HCT116 (cell line): ENCODE results near the gene TNFRSF8. TPM values are rescaled to one million over a fixed set of nuclear protein-coding genes. Genes with fewer than 3 reads are reported as not detected.

Source experiments
- ATAC-seq: fragments of 200-7000 bp; cut with Tn5 transposase; 2 replicates; pipeline ENCODE4 v1.9.1; 2020; ENCODE audit warnings: mild to moderate bottlenecking, moderate library complexity
- BruUV-seq: library from RNA; stranded (reverse); fragments of 400-500 nt; replicated peaks from 2 replicates; lab custom pipeline; 2021; lab: Mats Ljungman, UMichigan
- CTCF ChIA-PET: fragments of 300-600 bp; sonication (Branson Sonifier 250); formaldehyde crosslinking; loops from one replicate; lab custom pipeline; 2021; ENCODE audit warnings: antibody characterized with exemption; lab: Charles Lee
- POLR2A ChIA-PET: fragments of 300-600, 350-600 bp; sonication (Branson Sonifier 250); formaldehyde crosslinking; loops from one replicate; lab custom pipeline; 2021; ENCODE audit warnings: antibody characterized with exemption; lab: Charles Lee
- RAD21 ChIA-PET, 2 experiments: fragments of 300-600 bp; sonication (Branson Sonifier 250); formaldehyde crosslinking; loops; one replicate each; lab custom pipeline; 2023; ENCODE audit warnings: low total read pairs in 2 of 2; ENCODE audit not compliant: uncharacterized antibody in 2 of 2, unreplicated experiment in 2 of 2, low non-redundant PET in 1 of 2; lab: Charles Lee
- DNase-seq: peaks from one replicate; pipeline ENCODE4 v3.0.0-alpha.2; 2010; ENCODE audit warnings: low read depth, low spot score
- H2AFZ ChIP-seq: fragments of 200-600 bp; shearing (Covaris generic), sonication (generic); 2 replicates; pipeline ENCODE4 v1.6.1; 2017; ENCODE audit warnings: low read depth, mixed run types, mixed read lengths, antibody characterized with exemption, low read length; ENCODE audit not compliant: poor library complexity, severe bottlenecking
- H3K27ac ChIP-seq: 2 replicates; pipeline ENCODE4 v1.5.1; 2012; ENCODE audit warnings: low read depth, low read length
- H3K27me3 ChIP-seq: fragments of 200-600 bp; sonication (generic); 2 replicates; pipeline ENCODE4 v1.6.1; 2016; ENCODE audit warnings: mixed run types, low read length, mixed read lengths; ENCODE audit not compliant: insufficient read depth
- H3K36me3 ChIP-seq, 2 experiments: fragments of 200-500 bp in 1 of 2; fragments of 200-600 bp in 1 of 2; sonication (Bioruptor generic) in 1 of 2; sonication (generic) in 1 of 2; 2 replicates each; pipeline versions ENCODE4 v1.5.1 to v1.6.1; 2014 to 2016; ENCODE audit warnings: low read length in 2 of 2, inconsistent platforms in 1 of 2, mixed read lengths in 1 of 2, mixed run types in 1 of 2; ENCODE audit not compliant: insufficient read depth in 2 of 2, control insufficient read depth in 1 of 2
- H3K4me1 ChIP-seq, 2 experiments: fragments of 200-600 bp in 1 of 2; sonication (generic) in 1 of 2; 2 replicates each; pipeline versions ENCODE4 v1.5.1 to v1.6.1; 2012 to 2017; ENCODE audit warnings: low read length in 2 of 2, inconsistent platforms in 1 of 2, mild to moderate bottlenecking in 1 of 2, mixed read lengths in 1 of 2, mixed run types in 1 of 2, moderate library complexity in 1 of 2; ENCODE audit not compliant: insufficient read depth in 2 of 2, control insufficient read depth in 1 of 2
- H3K4me2 ChIP-seq: fragments of 200-600 bp; sonication (generic); 2 replicates; pipeline ENCODE4 v1.6.1; 2017; ENCODE audit warnings: mixed run types, low read length, mixed read lengths
- H3K4me3 ChIP-seq, 2 experiments: fragments of 200-600 bp in 1 of 2; sonication (generic) in 1 of 2; replicated peaks in 1 of 2; 2 replicates each; pipeline ENCODE4 v1.5.1; 2011 to 2016; ENCODE audit warnings: low read length in 2 of 2, control low read depth in 1 of 2, low read depth in 1 of 2, mild to moderate bottlenecking in 1 of 2, mixed read lengths in 1 of 2, mixed run types in 1 of 2
- H3K79me2 ChIP-seq: fragments of 200-600 bp; sonication (generic); 2 replicates; pipeline ENCODE4 v1.6.1; 2017; ENCODE audit warnings: mild to moderate bottlenecking, mixed run types, low read length, moderate library complexity, mixed read lengths; ENCODE audit not compliant: insufficient read depth
- H3K9ac ChIP-seq: fragments of 200-600 bp; sonication (generic); 2 replicates; pipeline ENCODE4 v1.6.1; 2016; ENCODE audit warnings: low read length, mixed read lengths
- H3K9me2 ChIP-seq: fragments of 200-600 bp; sonication (generic), shearing (Covaris generic); 2 replicates; pipeline ENCODE4 v1.6.1; 2017; ENCODE audit warnings: mixed run types, mild to moderate bottlenecking, moderate library complexity; ENCODE audit not compliant: insufficient read depth
- H3K9me3 ChIP-seq, 2 experiments: fragments of 200-500 bp in 1 of 2; fragments of 200-600 bp in 1 of 2; sonication (Bioruptor generic) in 1 of 2; sonication (generic) in 1 of 2; 2 replicates each; pipeline ENCODE4 v1.6.1; 2014 to 2017; ENCODE audit warnings: low read length in 2 of 2, mixed read lengths in 2 of 2, inconsistent platforms in 1 of 2, low read depth in 1 of 2, mild to moderate bottlenecking in 1 of 2, mixed run types in 1 of 2, moderate library complexity in 1 of 2; ENCODE audit not compliant: control insufficient read depth in 1 of 2, insufficient read depth in 1 of 2
- H4K20me1 ChIP-seq: fragments of 200-600 bp; sonication (generic), shearing (Covaris generic); 2 replicates; pipeline ENCODE4 v1.6.1; 2017; ENCODE audit warnings: mixed run types, mild to moderate bottlenecking, moderate library complexity; ENCODE audit not compliant: insufficient read depth
- CBX3 ChIP-seq: IDR thresholded peaks from 2 replicates; pipeline ENCODE4 v1.6.1; 2012; ENCODE audit warnings: low read depth
- CEBPB ChIP-seq: IDR thresholded peaks from 2 replicates; pipeline ENCODE4 v1.6.1; 2012; ENCODE audit warnings: low read depth
- EGR1 ChIP-seq: IDR thresholded peaks from 2 replicates; pipeline ENCODE4 v1.6.1; 2012; ENCODE audit warnings: low read depth
- ELF1 ChIP-seq: IDR thresholded peaks from 2 replicates; pipeline ENCODE4 v1.6.1; 2012; ENCODE audit warnings: low read depth, borderline replicate concordance
- EZH2 ChIP-seq: fragments of 200-600 bp; sonication (generic); IDR thresholded peaks from 2 replicates; pipeline ENCODE4 v1.6.1; 2017; ENCODE audit warnings: antibody characterized with exemption, mixed run types
- EZH2phosphoT487 ChIP-seq: fragments of 200-600 bp; IDR thresholded peaks from 2 replicates; pipeline ENCODE4 v1.6.1; 2018; ENCODE audit warnings: antibody characterized with exemption, borderline replicate concordance
- FOSL1 ChIP-seq: IDR thresholded peaks from 2 replicates; pipeline ENCODE4 v1.6.1; 2012; ENCODE audit warnings: low read depth
- JUND ChIP-seq: IDR thresholded peaks from 2 replicates; pipeline ENCODE4 v1.6.1; 2012
- POLR2A ChIP-seq: IDR thresholded peaks from 2 replicates; pipeline ENCODE4 v1.7.0; 2011; ENCODE audit warnings: borderline replicate concordance; ENCODE audit not compliant: insufficient read depth, insufficient read length; ENCODE audit errors: extremely low read depth
- POLR2AphosphoS5 ChIP-seq: IDR thresholded peaks from 2 replicates; pipeline ENCODE4 v1.6.1; 2011; ENCODE audit warnings: mild to moderate bottlenecking, low read depth, low read length, moderate library complexity
- RAD21 ChIP-seq: IDR thresholded peaks from 2 replicates; pipeline ENCODE4 v1.6.1; 2012; ENCODE audit warnings: low read depth, mild to moderate bottlenecking
- SIN3A ChIP-seq: IDR thresholded peaks from 2 replicates; pipeline ENCODE4 v1.6.1; 2012; ENCODE audit warnings: low read depth
- SP1 ChIP-seq: IDR thresholded peaks from 2 replicates; pipeline ENCODE4 v1.6.1; 2012; ENCODE audit warnings: low read depth
- SRF ChIP-seq: IDR thresholded peaks from 2 replicates; pipeline ENCODE4 v1.6.1; 2012; ENCODE audit warnings: low read depth
- TCF7L2 ChIP-seq: IDR thresholded peaks from 2 replicates; pipeline ENCODE4 v1.7.0; 2011; ENCODE audit warnings: borderline replicate concordance, inconsistent platforms; ENCODE audit not compliant: insufficient read depth, insufficient read length; ENCODE audit errors: extremely low read depth
- ZFX ChIP-seq: fragments of 450-650 bp; IDR thresholded peaks from 2 replicates; pipeline ENCODE4 v1.6.1; 2017
- ZNF274 ChIP-seq: fragments of 200-500 bp; sonication (Bioruptor generic); IDR thresholded peaks from 2 replicates; pipeline ENCODE4 v1.6.1; 2014; ENCODE audit warnings: mild to moderate bottlenecking, low read depth, low read length, inconsistent platforms
- intact Hi-C: fragments of 100-400 bp; cut with micrococcal nuclease; formaldehyde crosslinking; loops from 2 replicates; pipeline ENCODE4 v1.10.0; 2022
- total RNA-seq: library from RNA; stranded (reverse); gene quantifications from one replicate; pipeline ENCODE4 v1.2.1, GENCODE V29; 2021; ENCODE audit not compliant: unreplicated experiment
- TF ChIP-seq, protein P1 (sequence below): IDR thresholded peaks from 2 replicates; pipeline ENCODE4 v1.6.1; 2012
- TF ChIP-seq, protein P2 (sequence below): IDR thresholded peaks from 2 replicates; pipeline ENCODE4 v1.6.1; 2011; ENCODE audit warnings: mild to moderate bottlenecking, low read length, moderate library complexity; ENCODE audit not compliant: insufficient replicate concordance; ENCODE audit errors: extremely low read depth
- TF ChIP-seq, protein P3 (sequence below), 3 experiments: fragments of 200-600 bp in 1 of 3; sonication (generic) in 1 of 3; IDR thresholded peaks in 2 of 3; conservative IDR thresholded peaks in 1 of 3; 2 replicates each; pipeline ENCODE4 v1.5.1; 2012 to 2017; ENCODE audit warnings: low read depth in 2 of 3, low read length in 2 of 3, antibody characterized with exemption in 1 of 3, borderline replicate concordance in 1 of 3, control low read depth in 1 of 3, mild to moderate bottlenecking in 1 of 3, mixed read lengths in 1 of 3, mixed run types in 1 of 3, moderate library complexity in 1 of 3; ENCODE audit not compliant: insufficient read depth in 1 of 3
- TF ChIP-seq, protein P4 (sequence below): IDR thresholded peaks from 2 replicates; pipeline ENCODE4 v1.6.1; 2012

Gene TNFRSF8
- total RNA-seq, 1 experiment from 2014 or later, result 0.17 TPM

DNA sequence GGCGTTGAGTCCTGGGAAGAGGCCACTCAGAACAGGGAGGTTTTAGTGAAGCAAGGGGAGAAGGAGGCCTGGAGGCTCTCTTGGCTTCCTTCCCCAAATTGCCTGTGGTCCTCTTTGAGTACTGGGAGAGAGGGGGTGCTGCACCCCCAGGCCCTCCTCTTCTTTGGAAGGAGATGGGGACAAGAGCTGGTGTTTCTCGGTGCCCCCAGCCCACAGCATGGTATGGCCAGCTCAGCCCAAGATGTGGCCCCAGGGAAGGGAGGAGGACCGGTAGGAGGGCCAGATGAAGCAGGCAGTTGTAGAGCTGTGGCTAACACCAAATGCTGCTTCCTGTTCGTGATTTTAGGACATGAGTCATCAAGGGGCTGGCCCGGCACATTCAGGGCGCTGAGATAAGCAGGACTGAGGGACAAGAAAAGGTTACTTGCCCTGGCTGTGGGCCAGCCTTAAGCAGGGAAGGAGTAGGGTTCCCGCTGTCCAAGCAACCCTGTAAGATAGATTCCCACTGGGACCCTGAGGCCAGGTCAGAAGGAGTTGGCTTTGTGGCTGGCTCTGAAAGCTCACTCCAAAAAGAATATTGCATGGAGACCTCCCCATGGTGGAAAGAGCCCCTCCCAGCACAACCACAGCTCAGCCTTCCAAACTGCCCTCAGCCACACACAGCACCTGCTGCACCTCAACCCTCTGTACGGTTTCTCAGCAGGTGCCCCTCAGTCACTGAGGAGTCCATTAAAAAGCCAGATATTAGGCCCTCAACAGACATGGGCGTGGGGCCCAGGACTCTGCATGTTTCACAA is 98.8 kb downstream of the TNFRSF8 start:
- Histone ChIP-seq H2AFZ (peak overlapping the region; percentile 27), H3K27ac (peak overlapping the region; percentile 56), H3K4me1 (peaks cover 42 to 79% of the 10 kb centered on the region in 2 experiments), H3K9me3 (no peaks in the 10 kb centered on the region), H3K9me2 (no peaks in the 10 kb centered on the region), H3K4me3 (peak overlapping the region in 1 of 2 experiments; percentile 47; a peak in 2 of 4 replicates), H3K4me2 (peak overlapping the region; percentile 87), H3K36me3 (no peaks in the 10 kb centered on the region), H4K20me1 (no peaks in the 10 kb centered on the region), H3K9ac (peak overlapping the region; percentile 51), H3K79me2 (no peaks in the 10 kb centered on the region), H3K27me3 (no peaks in the 10 kb centered on the region)
- ATAC-seq (peak; percentile 90), DNase-seq (peak; percentile 82)
- ChIA-PET CTCF (interaction anchor here (0.6 to 1.1 kb wide), 2 partner anchors 37 to 82 kb away, joined by 3 to 7 read pairs; no protein-coding TSS in a partner anchor), POLR2A (interaction anchor here (0.6 kb wide), 1 partner anchor 252 kb away, joined by 3 read pairs; no protein-coding TSS in a partner anchor), RAD21 (no interaction called here)
- no TSS peak for BruUV-seq
- intact Hi-C loops, result no loop called here
- TF ChIP-seq FOSL1, result peak; percentile 91
- TF ChIP-seq, protein P1, sequence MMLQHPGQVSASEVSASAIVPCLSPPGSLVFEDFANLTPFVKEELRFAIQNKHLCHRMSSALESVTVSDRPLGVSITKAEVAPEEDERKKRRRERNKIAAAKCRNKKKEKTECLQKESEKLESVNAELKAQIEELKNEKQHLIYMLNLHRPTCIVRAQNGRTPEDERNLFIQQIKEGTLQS, result no peak
- TF ChIP-seq ZNF274, result no peak
- TF ChIP-seq SIN3A, result no peak
- no peak for TF ChIP-seq ELF1
- no peak for TF ChIP-seq EGR1
- TF ChIP-seq TCF7L2, result peak; percentile 79
- TF ChIP-seq JUND, result peak; percentile 95
- TF ChIP-seq ZFX, result no peak
- TF ChIP-seq, protein P2, sequence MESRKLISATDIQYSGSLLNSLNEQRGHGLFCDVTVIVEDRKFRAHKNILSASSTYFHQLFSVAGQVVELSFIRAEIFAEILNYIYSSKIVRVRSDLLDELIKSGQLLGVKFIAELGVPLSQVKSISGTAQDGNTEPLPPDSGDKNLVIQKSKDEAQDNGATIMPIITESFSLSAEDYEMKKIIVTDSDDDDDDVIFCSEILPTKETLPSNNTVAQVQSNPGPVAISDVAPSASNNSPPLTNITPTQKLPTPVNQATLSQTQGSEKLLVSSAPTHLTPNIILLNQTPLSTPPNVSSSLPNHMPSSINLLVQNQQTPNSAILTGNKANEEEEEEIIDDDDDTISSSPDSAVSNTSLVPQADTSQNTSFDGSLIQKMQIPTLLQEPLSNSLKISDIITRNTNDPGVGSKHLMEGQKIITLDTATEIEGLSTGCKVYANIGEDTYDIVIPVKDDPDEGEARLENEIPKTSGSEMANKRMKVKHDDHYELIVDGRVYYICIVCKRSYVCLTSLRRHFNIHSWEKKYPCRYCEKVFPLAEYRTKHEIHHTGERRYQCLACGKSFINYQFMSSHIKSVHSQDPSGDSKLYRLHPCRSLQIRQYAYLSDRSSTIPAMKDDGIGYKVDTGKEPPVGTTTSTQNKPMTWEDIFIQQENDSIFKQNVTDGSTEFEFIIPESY, result no peak
- no peak for TF ChIP-seq RAD21
- no peak for TF ChIP-seq POLR2A
- TF ChIP-seq, protein P3, sequence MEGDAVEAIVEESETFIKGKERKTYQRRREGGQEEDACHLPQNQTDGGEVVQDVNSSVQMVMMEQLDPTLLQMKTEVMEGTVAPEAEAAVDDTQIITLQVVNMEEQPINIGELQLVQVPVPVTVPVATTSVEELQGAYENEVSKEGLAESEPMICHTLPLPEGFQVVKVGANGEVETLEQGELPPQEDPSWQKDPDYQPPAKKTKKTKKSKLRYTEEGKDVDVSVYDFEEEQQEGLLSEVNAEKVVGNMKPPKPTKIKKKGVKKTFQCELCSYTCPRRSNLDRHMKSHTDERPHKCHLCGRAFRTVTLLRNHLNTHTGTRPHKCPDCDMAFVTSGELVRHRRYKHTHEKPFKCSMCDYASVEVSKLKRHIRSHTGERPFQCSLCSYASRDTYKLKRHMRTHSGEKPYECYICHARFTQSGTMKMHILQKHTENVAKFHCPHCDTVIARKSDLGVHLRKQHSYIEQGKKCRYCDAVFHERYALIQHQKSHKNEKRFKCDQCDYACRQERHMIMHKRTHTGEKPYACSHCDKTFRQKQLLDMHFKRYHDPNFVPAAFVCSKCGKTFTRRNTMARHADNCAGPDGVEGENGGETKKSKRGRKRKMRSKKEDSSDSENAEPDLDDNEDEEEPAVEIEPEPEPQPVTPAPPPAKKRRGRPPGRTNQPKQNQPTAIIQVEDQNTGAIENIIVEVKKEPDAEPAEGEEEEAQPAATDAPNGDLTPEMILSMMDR (IDR thresholded peaks at IDR 0.05 in 2 of 3, conservative IDR thresholded peaks at IDR 0.05 in 1 of 3; ENCODE audit: borderline replicate concordance in 1 of 3, insufficient read depth in 1 of 3, low read depth in 2 of 3, low read length in 2 of 3), result no peak
- TF ChIP-seq CBX3, result peak; percentile 81
- TF ChIP-seq, protein P4, sequence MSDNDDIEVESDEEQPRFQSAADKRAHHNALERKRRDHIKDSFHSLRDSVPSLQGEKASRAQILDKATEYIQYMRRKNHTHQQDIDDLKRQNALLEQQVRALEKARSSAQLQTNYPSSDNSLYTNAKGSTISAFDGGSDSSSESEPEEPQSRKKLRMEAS, result peak; percentile 45; the same call in 1 of the 2 replicates
- peak; percentile 54 for TF ChIP-seq POLR2AphosphoS5
- TF ChIP-seq EZH2phosphoT487, result no peak
- TF ChIP-seq SP1, result peak; percentile 88
- TF ChIP-seq SRF, result no peak
- TF ChIP-seq CEBPB, result no peak
- no peak for TF ChIP-seq EZH2
